ENCODE results near the gene CDKN1C. TPM values are rescaled to one million over a fixed set of nuclear protein-coding genes. Genes with fewer than 3 reads are reported as not detected.

The CDKN1C gene
- total RNA-seq, 4 donors from 2014 or later: 14.3 to 50.9 (median 37.3) TPM

DNA sequence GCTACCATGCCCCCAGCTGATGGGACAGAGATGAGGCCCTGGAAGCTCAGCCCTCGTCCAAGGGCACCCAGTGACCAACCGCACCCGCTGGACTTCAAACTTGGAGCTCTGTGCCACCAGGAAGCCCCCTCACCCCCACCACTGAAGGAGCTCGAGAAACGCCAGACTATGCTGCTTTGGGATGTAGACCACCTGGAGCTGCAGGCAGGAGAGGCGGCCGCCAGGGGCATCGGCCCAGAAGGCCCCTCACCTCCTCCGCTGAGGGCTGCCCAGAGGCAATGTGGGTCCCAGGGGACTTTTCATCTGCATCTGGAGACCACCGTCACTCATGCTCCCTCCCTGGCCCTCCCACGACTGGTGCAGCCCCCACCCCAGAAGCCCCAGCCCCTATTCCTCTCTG is 28.3 kb downstream of the CDKN1C start:
- TF ChIP-seq POLR2A (IDR thresholded peaks at IDR 0.05) (no peak), POLR2AphosphoS5 (IDR thresholded peaks at IDR 0.05) (no peak), EP300 (IDR thresholded peaks at IDR 0.05) (no peak)
- TF ChIP-seq, protein P1, sequence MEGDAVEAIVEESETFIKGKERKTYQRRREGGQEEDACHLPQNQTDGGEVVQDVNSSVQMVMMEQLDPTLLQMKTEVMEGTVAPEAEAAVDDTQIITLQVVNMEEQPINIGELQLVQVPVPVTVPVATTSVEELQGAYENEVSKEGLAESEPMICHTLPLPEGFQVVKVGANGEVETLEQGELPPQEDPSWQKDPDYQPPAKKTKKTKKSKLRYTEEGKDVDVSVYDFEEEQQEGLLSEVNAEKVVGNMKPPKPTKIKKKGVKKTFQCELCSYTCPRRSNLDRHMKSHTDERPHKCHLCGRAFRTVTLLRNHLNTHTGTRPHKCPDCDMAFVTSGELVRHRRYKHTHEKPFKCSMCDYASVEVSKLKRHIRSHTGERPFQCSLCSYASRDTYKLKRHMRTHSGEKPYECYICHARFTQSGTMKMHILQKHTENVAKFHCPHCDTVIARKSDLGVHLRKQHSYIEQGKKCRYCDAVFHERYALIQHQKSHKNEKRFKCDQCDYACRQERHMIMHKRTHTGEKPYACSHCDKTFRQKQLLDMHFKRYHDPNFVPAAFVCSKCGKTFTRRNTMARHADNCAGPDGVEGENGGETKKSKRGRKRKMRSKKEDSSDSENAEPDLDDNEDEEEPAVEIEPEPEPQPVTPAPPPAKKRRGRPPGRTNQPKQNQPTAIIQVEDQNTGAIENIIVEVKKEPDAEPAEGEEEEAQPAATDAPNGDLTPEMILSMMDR (IDR thresholded peaks at IDR 0.05): no peak

DNA sequence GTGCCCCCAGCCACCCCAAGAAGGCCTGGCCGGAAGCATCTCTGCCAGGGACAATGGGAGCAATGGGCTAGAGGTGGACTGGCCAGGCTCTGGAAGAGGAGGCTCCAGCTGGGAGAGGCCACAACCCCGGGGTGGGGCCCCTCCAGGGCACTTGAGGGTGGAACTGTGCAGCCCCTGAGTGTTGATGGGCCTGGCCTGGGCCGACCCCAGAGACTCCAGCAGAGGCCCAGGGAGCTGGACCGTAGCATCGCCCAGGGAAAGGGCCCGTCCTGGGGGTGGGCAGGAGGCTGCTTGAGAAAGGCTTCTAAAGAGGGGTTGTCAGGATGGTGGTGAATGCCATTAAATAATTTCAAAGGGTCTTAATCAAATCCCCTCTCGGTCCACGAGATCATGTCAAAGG is 30.4 kb downstream of the CDKN1C start:
- WGBS: 91% methylated on average over 7 of the region's 8 CpGs

More for the DNA sequence above, 28.3 kb downstream of the CDKN1C start:
- Histone ChIP-seq H3K4me1 (peaks cover 3% of the 10 kb centered on the region), H3K27me3 (peaks cover 15% of the 10 kb centered on the region), H3K9me3 (no peaks in the 10 kb centered on the region), H3K36me3 (no peaks in the 10 kb centered on the region), H3K27ac (no peak overlapping the region), H3K4me3 (no peak overlapping the region)
- DNase-seq (ENCODE audit: low spot score in 2 of 2): no peak
- 82% methylated on average over 8 of the region's 11 CpGs for WGBS

DNA sequence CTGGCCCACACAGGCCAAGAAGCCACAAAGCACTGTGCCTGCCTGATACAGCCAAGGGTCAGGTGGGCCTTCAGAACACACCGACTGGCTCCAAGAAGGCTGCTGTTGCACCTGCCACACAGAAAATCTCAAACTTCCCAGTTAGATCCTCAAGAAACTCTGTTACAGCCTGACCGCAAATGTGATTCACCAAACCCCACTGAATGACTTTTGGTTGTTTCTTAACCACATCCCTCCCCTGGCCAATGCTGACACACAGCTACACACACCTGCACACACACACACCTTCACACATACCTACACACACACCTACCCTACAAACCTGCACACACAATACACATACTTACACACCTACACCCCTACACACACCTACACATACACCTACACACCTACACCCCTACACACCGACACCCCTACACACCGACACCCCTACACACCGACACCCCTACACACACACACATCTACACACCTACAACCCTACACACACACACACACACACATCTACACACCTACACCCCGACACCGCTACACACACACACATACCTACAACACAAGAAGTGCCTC is 31.5 kb downstream of the CDKN1C start:
- Histone ChIP-seq H3K4me3 (no peak overlapping the region), H3K36me3 (no peaks in the 10 kb centered on the region), H3K9me3 (no peaks in the 10 kb centered on the region), H3K4me1 (no peaks in the 10 kb centered on the region), H3K27me3 (no peaks in the 10 kb centered on the region), H3K27ac (no peak overlapping the region)
- no peak for DNase-seq (ENCODE audit: low spot score in 2 of 2)
- WGBS: 99% methylated on average over 7 of the region's 7 CpGs
- TF ChIP-seq EP300 (IDR thresholded peaks at IDR 0.05): no peak
- TF ChIP-seq, protein P1 (IDR thresholded peaks at IDR 0.05): no peak
- no peak for TF ChIP-seq POLR2A (IDR thresholded peaks at IDR 0.05)
- no peak for TF ChIP-seq POLR2AphosphoS5 (IDR thresholded peaks at IDR 0.05)

More for the DNA sequence above, 30.4 kb downstream of the CDKN1C start:
- DNase-seq (ENCODE audit: low spot score in 2 of 2): no peak
- TF ChIP-seq POLR2A (IDR thresholded peaks at IDR 0.05) (no peak), POLR2AphosphoS5 (IDR thresholded peaks at IDR 0.05) (no peak), EP300 (IDR thresholded peaks at IDR 0.05) (no peak)
- TF ChIP-seq, protein P1 (IDR thresholded peaks at IDR 0.05): no peak
- Histone ChIP-seq H3K27ac (no peak overlapping the region), H3K27me3 (no peaks in the 10 kb centered on the region), H3K4me1 (no peaks in the 10 kb centered on the region), H3K36me3 (no peaks in the 10 kb centered on the region), H3K9me3 (no peaks in the 10 kb centered on the region), H3K4me3 (no peak overlapping the region)

DNA sequence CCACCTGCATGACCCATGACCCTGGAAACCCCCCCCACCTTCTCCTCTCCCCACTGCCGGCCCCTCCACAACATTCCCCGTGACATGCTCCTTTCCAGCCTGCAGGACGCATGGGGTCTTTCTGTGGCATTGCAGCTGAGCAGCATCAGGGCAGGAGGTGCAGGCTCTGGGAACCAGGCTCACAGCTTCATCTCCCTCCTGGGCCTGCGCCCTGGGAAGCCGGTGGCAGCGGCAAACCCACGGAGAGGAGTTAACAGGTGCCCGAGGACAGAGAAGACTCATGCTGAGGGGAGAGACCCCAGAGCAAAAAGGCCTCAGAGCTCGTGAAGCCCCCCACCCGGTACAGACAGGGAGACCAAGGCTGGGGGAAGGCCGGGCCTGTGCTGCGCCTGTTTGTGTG is 32.2 kb downstream of the CDKN1C start:
- Histone ChIP-seq H3K9me3 (no peaks in the 10 kb centered on the region), H3K27me3 (no peaks in the 10 kb centered on the region), H3K4me1 (no peaks in the 10 kb centered on the region), H3K4me3 (no peak overlapping the region), H3K36me3 (no peaks in the 10 kb centered on the region), H3K27ac (no peak overlapping the region)
- WGBS: 97% methylated on average over 12 of the region's 12 CpGs
- no peak for DNase-seq (ENCODE audit: low spot score in 2 of 2)
- TF ChIP-seq POLR2AphosphoS5 (IDR thresholded peaks at IDR 0.05) (no peak), EP300 (IDR thresholded peaks at IDR 0.05) (no peak)

DNA sequence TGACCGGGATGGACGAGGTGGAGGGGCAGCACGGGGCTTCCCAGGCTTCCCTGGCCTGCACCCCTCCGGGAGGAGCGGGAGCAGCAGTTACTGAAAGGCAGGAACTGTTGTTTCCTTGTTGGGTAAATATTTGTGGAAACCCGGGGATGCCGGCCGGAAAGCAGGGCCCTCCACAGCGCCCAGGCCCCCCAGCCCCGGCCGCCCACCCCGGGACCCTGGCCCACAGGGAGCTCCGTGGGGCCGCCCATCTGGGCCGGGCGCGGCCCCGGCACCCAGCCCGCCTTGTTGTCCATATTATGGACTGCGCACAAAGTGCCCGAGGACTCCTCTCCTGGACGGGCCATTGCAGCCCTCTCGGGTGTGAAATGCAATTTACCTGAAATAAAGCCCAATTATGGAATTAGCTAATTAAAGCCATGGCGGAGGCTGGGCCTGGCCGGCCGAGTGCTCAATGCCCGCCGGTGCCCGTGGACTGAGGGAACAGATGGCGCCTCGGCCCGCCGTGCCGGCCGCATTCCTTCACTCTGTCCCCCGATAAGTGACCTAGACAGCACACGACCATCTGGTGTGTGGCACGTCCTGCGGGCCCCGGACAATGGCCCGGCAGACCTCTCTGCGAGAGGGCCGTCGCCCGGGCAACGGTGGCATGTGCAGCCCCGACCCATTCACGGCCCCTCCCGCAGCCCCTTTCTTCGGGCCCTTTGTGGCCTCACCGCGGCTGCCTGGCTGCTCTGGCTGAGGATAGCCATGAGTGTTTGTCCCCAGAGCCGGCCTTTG is 35.4 kb downstream of the CDKN1C start:
- 86% methylated on average over 18 of the region's 53 CpGs for WGBS
- Histone ChIP-seq H3K4me3 (no peak overlapping the region), H3K9me3 (no peaks in the 10 kb centered on the region), H3K27me3 (no peaks in the 10 kb centered on the region), H3K36me3 (no peaks in the 10 kb centered on the region), H3K4me1 (no peaks in the 10 kb centered on the region), H3K27ac (no peak overlapping the region)
- TF ChIP-seq, protein P1 (IDR thresholded peaks at IDR 0.05): no peak
- TF ChIP-seq POLR2AphosphoS5 (IDR thresholded peaks at IDR 0.05) (no peak), EP300 (IDR thresholded peaks at IDR 0.05) (no peak), POLR2A (IDR thresholded peaks at IDR 0.05) (no peak)
- no peak for DNase-seq (ENCODE audit: low spot score in 2 of 2)
